Measurements from ENCODE around the gene FURIN. TPM values are rescaled to one million over a fixed set of nuclear protein-coding genes. Genes with fewer than 3 reads are reported as not detected.

The FURIN gene
- total and polyA plus RNA-seq, 2 experiments from 2014 or later, result 67.9 to 98.9 TPM

GRCh38 chr15:90826886-90827435 is 41.4 kb upstream of the FURIN start:
- Histone ChIP-seq H3K36me3 (replicated peaks; ENCODE audit: insufficient read depth, low read depth) (no peaks in the 10 kb centered on the region), H3K9me3 (ENCODE audit: low read depth) (no peaks in the 10 kb centered on the region), H3K27ac (no peak overlapping the region), H2AFZ (no peak overlapping the region), H3K27me3 (no peaks in the 10 kb centered on the region), H3K4me3 (no peak overlapping the region), H3K4me1 (ENCODE audit: insufficient read depth) (peaks cover 4% of the 10 kb centered on the region), H3K9me2 (replicated peaks; ENCODE audit: insufficient read depth) (no peaks in the 10 kb centered on the region), H3K4me2 (no peak overlapping the region), H3K79me2 (no peaks in the 10 kb centered on the region), H4K20me1 (ENCODE audit: insufficient read depth, poor library complexity, severe bottlenecking) (no peaks in the 10 kb centered on the region)
- WGBS (ENCODE audit: low lambda C conversion rate, missing lambda C conversion rate), result 97% methylated on average over 20 of the region's 20 CpGs
- TF ChIP-seq CTCF (IDR thresholded peaks at IDR 0.05; ENCODE audit: poor library complexity), result no peak
- TF ChIP-seq EZH2 (IDR thresholded peaks at IDR 0.05; ENCODE audit: borderline replicate concordance), result no peak
- no peak for TF ChIP-seq EZH2phosphoT487 (IDR thresholded peaks at IDR 0.05; ENCODE audit: low read depth, severe bottlenecking, unreplicated experiment)
- DNase-seq (ENCODE audit: low spot score), result no peak

GRCh38 chr15:90828111-90828510 is 40.3 kb upstream of the FURIN start:
- Histone ChIP-seq H3K4me2 (no peak overlapping the region), H3K27ac (no peak overlapping the region), H3K4me3 (no peak overlapping the region), H2AFZ (no peak overlapping the region), H3K36me3 (replicated peaks; ENCODE audit: insufficient read depth, low read depth) (no peaks in the 10 kb centered on the region), H3K9me2 (replicated peaks; ENCODE audit: insufficient read depth) (no peaks in the 10 kb centered on the region), H3K4me1 (ENCODE audit: insufficient read depth) (peaks cover 4% of the 10 kb centered on the region), H4K20me1 (ENCODE audit: insufficient read depth, poor library complexity, severe bottlenecking) (no peaks in the 10 kb centered on the region), H3K9me3 (ENCODE audit: low read depth) (no peaks in the 10 kb centered on the region), H3K79me2 (no peaks in the 10 kb centered on the region), H3K27me3 (no peaks in the 10 kb centered on the region)
- WGBS (ENCODE audit: low lambda C conversion rate, missing lambda C conversion rate), result 73% methylated on average over 12 of the region's 12 CpGs
- no peak for TF ChIP-seq CTCF (IDR thresholded peaks at IDR 0.05; ENCODE audit: poor library complexity)
- no peak for TF ChIP-seq EZH2phosphoT487 (IDR thresholded peaks at IDR 0.05; ENCODE audit: low read depth, severe bottlenecking, unreplicated experiment)
- no peak for TF ChIP-seq EZH2 (IDR thresholded peaks at IDR 0.05; ENCODE audit: borderline replicate concordance)
- no peak for DNase-seq (ENCODE audit: low spot score)

GRCh38 chr15:90829126-90829525 is 39.3 kb upstream of the FURIN start:
- Histone ChIP-seq H2AFZ (no peak overlapping the region), H3K36me3 (replicated peaks; ENCODE audit: insufficient read depth, low read depth) (no peaks in the 10 kb centered on the region), H4K20me1 (ENCODE audit: insufficient read depth, poor library complexity, severe bottlenecking) (no peaks in the 10 kb centered on the region), H3K4me1 (ENCODE audit: insufficient read depth) (no peaks in the 10 kb centered on the region), H3K79me2 (no peaks in the 10 kb centered on the region), H3K27me3 (no peaks in the 10 kb centered on the region), H3K9me2 (replicated peaks; ENCODE audit: insufficient read depth) (no peaks in the 10 kb centered on the region), H3K9me3 (ENCODE audit: low read depth) (no peaks in the 10 kb centered on the region), H3K4me3 (no peak overlapping the region), H3K27ac (no peak overlapping the region), H3K4me2 (no peak overlapping the region)
- TF ChIP-seq EZH2phosphoT487 (IDR thresholded peaks at IDR 0.05; ENCODE audit: low read depth, severe bottlenecking, unreplicated experiment) (no peak), CTCF (IDR thresholded peaks at IDR 0.05; ENCODE audit: poor library complexity) (no peak), EZH2 (IDR thresholded peaks at IDR 0.05; ENCODE audit: borderline replicate concordance) (no peak)
- DNase-seq (ENCODE audit: low spot score), result no peak
- 96% methylated on average over 6 of the region's 6 CpGs for WGBS (ENCODE audit: low lambda C conversion rate, missing lambda C conversion rate)
